HT-29 (cell line): ENCODE data around the gene DNAH17. TPM values are rescaled to one million over a fixed set of nuclear protein-coding genes. Genes with fewer than 3 reads are reported as not detected.

Experiments
- DNase-seq: peaks from one replicate; pipeline ENCODE4 v3.0.0-alpha.2; 2015; ENCODE audit warnings: low spot score
- total RNA-seq: library from RNA; depleted of rRNA; stranded (reverse); fragments of >200 nt; shearing (Covaris generic); gene quantifications from 2 replicates; pipeline ENCODE4 v1.2.3, GENCODE V29; 2014

DNAH17 gene
- total RNA-seq, 1 experiment from 2014 or later: not detected

DNA sequence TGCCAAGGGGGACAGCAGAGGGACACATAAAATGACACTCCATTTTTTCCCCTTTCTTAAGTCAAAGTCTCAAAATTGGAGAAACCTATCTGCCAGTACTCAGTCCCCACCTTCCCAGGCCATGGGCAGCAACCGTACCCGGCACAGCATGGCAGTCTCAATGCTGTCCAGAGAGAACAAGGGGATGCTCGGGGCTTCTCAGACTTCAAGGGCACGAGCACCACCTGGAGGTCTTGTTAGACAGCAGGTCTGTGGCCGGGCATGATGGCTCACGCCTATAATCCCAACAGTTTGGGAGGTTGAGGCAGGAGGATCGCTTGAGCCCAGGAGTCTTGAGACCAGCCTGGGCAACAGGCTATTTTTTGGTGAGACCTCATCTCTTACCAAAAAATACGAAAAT, 3.2 kb downstream of the DNAH17 start:
- no peak for DNase-seq

DNA sequence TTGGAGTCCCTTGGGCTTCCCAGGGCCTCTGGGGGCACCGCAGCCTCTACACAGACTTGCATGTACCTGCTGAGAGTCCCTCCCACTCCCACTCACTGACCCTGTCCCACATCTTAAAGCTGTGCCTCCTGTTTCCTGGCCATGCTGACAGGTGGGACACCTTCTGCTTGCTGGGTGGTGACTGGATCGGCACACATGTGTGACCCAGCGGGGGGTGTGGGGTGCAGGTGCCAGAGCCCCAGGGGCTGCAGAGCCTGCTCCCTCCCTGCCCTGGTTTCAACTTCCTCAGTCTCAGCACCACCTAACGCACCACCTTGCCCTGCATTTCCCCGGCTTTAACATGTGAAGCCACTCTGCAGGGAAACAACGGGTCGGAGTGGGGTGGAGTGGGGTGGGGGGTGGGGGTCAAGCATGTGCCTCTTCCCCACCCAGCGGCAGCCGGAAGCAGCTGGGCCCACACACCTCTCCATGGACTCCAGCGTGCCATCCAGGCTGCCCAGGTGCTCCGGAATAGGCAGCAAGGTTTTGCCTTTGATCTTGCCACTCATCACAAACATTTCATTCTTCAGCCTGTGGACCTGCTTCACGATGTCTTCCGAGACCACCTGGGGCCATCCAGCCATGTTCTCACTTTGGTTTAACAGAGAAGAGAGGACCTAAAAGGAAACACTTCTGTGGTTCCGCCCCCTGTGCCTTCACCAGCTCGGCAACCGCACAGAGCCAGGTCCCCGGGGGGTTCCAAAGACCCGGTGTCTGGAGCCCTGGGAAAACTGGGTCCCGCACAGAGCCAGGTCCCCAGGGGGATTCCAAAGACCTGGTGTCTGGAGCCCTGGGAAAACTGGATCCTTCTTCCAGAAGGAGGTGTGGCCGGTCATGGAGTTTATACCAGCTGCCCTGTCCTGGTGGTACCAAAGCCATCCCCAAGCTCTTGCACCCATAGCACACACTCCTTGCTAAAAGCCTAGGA, 4.7 kb downstream of the DNAH17 start:
- DNase-seq: no peak

DNA sequence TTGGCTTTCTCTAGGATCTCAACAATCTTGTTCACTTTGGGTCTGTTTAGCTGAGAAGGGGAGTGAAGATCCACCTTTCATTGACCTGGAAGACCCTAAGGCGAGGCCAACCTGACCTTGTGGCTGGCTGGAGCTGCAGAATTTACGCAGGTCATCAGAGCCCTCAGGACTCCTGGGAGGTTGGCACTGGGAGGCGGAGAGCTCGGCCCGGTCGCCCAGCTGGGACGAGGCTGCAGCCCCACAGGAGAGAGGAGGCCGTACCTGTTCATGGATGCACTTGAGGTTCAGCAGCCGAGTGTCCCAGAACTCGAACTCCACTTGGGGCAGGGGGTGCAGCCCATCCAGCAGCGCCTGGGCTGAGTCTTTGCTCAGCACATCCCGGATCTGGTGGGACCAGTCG, 5.9 kb downstream of the DNAH17 start:
- DNase-seq: no peak

DNA sequence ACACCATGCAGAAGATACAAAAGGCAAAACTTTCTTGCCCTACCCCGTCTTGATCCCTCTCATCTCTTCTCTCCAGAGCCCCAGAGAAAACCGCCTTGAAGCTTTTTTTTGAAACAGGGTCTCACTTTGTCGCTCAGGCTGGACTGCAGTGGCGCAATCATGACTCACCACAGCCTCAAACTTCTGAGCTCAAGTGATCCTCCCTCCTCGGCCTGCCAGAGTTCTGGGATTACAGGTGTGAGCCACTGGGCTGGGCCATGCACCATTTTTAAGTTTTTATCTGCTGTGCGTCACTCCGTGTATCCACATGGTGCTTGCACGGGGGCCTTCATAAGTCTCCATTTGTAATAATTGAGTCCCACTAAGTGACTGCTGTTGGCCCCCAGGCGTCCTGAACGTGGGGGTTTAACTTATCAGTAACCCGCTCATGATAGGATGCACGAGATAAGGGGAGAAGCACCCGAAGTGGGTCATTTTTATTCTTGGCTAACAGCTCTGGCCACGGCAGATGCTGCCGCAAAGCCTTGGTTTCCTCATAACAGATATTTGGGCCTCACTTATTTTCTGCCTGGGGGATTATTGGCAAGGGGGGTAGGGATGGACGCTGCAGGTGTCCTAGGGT, 8.6 kb downstream of the DNAH17 start:
- no peak for DNase-seq

DNA sequence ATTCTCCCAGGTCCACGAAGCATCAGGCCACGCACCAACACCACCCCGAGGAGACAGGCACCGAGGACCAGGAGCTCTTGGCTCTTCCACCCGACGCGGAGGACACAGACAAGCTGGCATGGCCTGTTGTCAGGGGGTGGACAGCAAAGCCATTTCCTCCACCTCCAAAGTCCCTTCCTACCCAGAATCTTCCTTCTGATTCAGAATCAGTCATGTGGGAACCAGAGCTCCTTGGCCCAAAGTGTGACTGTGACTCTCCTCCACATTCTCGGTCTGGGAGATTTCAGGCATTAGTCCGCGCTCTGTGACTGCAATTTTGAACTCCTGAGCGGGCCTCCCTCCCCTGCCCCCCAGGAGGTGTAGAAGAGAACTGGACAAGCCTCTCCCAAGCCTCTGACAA, 9.2 kb downstream of the DNAH17 start:
- DNase-seq: no peak

DNA sequence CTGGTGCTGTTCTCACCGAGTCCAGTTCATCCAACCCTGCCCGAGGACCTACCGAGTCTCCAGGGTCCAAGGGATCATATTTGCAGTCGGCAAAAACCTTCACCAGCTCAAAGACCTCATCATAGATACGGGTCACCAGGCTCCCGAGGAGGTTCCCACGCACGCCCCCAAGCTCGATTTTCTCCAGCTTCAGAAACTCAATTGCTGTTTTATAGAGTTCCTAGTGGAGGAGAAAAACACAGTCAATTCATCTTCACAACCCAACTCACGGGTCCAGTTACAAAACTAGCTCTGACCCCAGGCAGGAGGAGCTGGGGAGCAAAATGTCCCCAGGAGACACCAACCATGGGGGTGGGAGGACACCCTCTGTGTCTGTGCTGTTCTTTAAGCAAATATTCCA, 10.2 kb downstream of the DNAH17 start:
- DNase-seq: no peak

DNA sequence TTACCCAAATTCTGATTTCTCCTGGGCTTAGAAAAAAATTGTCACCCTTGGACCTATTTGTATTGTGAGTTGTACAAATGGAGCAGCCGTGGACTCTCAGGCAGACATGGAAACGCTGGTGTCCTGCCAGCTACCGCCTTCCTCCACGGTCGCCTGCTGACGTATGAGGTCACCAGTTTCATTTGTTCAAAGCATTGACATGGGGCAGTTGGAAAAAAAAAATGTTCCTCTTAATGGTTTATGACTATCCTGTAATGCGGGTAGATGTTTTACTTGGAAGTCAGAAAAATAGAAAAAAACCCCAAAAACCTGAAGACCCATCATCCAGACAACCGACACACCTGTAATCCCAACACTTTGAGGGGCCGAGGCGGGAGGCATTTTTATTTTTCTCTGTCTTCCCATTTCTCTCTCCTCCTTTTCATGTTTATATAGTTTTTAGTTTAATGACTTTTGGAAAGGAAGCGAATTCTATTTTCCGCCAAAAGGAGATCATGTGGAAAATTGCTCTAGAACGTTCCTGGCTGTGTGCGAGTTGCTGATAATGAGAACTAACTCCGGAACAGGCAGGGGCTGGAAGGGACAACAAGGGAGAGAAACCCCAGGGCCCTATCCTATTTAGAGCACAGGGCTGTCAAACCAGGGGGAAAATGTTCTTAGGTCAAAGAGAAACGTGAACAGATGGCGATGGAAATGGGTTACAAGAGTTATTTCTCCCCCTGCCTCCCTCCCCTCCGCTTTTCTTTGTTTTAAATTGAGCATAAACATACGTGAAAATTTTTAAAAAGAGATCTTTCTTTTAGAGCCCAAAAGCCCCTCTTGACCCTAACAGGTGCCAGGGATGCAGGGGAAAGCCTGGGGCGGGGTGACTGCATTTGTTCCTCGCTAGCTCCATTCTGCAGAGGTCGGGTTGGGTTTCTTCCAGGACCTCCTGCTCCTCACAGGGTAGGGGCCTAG, 13.7 kb downstream of the DNAH17 start:
- no peak for DNase-seq

DNA sequence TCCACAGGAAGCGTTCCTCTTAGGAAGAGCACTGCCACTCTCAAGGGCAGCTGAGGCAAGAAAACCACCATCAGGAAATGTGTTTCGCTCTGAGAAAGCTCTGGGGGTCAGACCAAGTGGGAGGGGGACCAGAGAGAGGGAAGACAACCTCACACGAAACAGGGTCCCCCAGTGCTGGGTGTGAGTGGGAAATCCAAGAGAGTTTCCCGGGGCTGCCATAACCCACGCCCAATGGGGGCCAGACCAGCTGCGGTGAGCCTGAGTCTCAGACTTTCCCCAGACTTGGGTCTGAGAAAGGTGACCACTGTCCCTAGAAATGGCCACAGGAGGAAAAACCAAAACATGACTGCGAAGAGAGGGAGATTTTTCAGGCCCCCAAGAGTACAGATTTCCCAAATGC, 14.5 kb downstream of the DNAH17 start:
- DNase-seq: no peak

DNA sequence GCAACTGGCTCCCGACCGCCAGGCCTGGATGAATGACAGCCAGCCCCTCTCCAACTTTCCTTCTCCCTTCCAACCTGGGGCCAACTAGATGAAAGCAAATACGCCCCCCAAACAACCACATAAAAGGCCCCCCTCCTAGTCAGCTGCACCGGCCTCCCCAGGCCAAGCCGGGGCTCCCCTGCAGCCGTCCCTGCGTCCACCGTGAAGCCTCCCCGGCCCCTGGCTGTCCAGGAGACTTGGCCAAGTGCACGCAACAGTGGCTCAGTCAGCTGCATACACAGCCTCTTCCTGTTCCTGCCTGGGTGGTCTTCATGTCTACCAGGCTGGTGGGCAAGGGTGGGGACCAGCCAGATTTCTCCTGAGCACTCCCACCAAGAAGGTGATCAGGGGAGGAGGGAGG, 16.0 kb downstream of the DNAH17 start:
- DNase-seq: no peak

DNA sequence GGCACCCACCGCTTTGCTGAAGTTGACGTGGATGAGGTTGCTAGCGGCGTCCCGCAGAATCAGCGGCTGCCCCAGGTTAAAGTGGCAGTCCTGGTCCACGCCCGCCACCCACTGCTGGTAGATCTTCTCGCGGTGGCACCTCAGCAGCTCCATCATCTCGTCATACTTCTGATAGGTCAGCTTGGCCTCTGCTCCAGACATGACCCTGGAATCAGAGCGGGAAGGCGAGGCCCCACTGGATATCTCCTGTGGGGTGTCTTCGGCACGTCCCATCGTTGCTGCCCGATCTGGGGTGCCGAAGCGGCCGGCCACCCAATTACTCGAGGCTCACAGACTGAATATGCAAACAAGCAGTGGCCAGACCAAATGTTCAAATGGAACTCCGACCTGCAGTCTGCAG, 16.5 kb downstream of the DNAH17 start:
- DNase-seq: no peak

DNA sequence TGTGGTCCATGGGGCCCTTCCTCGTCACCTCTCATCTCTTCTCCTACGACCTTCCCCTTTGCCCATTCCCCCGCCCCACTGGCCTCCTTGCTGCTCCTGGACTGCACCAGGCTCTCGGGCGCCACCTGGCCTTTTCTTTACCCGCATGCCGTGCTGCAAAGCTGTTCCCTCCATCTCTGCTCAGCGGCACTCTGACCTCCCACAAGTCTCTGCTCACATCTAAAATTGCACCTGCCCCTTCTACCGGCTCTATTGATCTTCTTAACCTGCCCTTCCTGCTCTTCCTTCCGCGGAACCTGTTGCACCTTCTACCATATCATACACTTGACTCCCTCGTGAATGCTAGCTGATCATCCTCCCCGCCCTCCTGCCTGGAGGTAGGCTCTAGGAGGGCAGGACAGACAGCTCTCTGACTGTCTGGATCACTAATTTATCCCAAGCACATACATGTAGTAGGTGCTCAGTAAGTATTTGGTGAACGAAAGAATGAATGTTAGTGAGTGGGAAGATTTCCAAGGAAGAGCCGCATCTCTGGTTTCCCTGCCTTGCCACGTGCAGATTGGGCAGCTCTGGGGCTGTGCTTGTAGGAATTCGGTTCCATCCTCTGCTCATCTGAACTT, 17.3 kb downstream of the DNAH17 start:
- peak; percentile 24 for DNase-seq

DNA sequence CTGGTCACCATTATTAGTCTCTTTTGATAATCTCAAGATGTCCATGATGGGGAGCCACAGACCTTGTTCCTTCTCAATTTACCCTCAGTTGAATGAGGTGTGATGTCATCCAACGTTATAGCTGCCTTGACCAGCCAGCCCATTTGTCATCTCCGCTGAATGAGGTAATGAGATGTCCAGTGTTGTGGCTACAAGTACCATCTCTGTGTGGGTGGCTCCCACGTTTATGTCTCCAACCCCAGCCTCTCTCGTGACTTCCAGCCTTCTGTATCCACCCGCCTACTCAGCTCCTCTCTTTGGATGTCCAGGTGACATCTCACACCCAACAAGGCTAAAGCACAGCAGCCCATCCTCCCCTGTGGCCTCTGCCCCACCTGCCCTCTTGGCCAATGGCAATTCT, 18.2 kb downstream of the DNAH17 start:
- no peak for DNase-seq

DNA sequence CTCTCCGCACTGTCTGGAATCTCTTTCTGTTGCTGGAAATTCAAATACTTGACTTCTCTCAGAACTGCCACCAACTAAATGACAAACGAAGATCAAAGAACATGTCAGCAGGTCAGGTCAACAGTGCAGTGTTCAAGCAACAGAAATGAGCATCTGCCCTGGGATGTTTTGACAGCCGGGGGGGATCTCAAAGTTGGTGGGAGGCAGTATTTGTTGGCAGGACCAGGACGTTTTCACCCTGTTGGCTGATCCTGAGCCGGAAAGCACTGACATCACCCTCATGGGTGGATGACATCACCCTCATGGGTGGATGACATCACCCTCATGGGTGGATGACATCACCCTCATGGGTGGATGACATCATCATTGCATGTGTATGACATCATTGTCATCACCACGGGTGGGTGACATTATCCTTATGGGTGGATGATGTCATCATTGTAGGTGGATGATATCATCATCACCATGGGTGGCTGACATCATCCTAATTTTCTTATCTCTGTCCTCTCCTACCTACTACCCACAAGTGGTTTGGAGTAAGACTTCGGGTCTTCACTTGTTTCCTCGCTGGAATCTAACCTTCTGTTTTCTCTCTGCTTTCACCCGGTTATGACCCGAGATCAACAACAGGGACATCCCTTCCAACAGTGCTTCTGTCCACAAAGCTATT, 18.9 kb downstream of the DNAH17 start:
- DNase-seq: no peak

DNA sequence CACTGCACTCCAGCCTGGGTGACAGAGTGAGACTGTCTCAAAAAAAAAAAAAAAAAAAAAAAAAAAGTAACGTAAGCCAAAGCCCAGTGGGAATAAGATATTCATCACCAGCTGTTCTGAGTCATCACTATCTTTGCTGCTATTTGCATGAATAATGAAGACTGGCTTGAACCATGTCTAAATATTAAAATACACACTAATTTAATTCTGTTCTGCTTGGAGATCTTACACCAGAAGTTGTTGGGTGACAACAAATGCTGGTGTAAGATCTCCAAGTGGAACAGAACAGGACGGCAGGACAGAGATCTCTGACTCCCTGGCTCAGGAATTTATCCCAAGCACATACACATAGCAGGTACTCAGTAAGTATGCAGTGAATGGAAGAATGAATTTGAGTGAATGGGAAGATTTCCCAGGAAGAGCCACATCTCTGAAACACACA, 19.6 kb downstream of the DNAH17 start:
- DNase-seq: no peak

DNA sequence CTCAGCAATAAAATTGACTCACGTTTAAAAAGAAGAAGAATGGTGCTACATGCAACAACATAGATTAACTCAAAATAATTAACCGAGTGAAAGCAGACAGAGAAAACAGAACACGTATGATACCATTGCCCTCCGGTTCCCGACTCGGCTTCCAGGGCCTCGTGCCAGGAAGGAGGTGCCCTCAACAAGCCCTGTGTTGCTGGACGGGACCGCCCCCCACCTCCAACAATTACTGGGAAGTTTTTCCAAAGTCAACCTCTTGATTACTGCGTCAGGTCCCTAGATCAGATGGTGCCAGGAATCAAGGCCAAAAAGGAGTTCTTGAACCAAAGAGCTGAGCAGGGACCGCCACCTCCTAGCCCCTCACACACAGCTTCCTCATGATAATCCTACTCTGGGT, 20.4 kb downstream of the DNAH17 start:
- DNase-seq: no peak

DNA sequence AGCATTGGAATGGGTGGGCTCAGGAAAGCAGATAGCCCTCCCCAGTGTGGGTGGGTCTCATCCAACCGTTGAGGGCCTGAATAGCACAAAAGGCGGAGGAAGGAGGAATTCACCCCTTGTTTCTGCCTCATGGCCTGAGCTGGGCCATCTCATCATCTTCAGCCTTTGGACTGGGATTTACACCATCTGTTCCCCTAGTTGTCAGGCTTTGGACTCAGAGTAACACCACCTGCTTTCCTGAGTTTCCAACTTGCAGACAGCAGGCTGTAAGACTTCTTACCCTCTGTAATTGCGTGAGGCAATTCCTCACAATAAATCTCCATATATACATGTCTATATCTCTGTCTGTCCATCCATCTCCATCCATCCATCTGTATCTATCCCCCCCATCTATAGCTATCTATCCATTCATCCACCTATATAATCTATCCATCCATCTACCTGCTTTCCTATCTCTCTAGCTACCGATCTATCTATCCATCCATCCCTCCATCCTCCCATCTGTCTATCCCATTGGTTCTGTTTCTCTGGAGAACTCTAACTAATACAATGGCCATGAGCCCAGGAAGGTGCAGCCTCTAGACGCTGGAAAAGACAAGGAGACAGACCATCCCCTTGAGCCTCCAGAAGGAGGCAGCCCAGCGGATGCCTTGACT, 21.3 kb downstream of the DNAH17 start:
- DNase-seq: no peak

DNA sequence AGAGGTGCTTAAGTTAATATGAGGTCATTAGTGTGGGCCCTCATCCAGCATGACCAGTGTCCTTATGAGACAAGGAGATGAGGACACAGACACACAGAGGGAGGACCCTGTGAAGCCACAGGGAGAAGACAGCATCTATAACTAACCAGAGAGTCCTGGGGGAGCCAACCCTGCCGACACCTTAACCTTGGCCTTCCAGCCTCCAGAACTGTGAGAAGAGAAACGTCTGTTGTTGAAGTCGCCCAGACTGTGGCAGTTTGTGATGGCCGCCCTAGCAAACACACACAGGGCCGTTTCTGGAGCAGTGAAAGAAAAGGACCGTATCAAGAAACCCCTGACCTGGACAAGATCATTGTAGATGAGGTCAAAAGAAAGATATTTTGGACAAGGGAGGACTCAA, 26.7 kb downstream of the DNAH17 start:
- DNase-seq: no peak

DNA sequence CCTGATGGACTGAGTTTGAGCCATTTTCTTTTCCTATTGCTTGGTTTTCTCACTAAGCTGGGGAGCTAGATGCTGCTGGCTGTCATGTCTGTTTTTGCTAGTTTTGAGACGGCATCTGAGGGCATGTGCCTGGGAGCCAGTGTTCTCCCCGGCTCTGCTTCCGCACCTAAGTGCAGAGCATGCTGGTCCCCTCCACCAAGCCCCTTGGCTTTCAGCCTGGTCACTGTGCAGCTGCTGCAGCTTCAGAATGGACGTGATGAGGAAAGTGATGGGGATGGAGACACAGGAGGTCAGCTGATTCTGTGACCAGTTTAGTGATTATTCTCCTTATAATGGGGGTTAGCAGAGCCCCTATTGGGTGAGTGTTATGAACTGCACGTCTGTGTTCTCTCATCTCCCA, 28.5 kb downstream of the DNAH17 start:
- no peak for DNase-seq

DNA sequence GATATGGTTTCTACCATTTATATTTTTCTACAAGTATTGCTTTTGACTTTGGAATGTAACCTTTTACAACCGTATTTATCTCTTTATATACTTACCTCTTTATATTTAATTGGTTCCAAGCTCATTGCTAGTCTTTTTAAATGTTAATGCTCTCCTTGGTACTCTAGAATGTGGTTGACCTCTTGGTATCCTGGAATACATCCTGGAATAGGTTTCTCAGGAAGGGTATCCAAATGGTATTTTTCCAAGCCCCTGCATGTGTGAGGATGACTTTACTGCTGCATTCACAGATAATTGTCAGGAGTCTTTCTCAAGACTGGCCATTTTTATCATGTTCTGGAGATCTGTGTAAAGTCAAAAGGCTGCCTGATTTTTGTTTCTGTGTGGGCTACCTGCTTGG, 30.2 kb downstream of the DNAH17 start:
- no peak for DNase-seq

DNA sequence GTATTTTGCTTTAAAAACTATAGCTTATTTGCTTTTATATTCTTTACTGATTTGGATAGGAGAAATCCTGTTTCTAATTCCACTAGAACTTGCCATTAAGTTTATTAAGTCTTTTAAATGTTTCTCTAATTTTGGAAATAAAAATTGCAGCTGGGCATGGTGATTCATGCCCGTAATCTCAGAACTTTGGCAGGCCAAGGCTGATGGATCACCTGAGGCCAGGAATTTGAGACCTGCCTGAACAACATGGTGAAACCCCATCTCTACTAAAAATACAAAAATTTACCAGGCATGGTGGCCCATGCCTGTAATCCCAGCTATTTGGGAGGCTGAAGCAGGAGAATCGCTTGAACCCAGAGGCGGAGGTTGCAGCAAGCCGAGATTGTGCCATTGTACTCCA, 30.7 kb downstream of the DNAH17 start:
- DNase-seq: no peak
